Measurements from ENCODE around the gene OTP. TPM values are rescaled to one million over a fixed set of nuclear protein-coding genes. Genes with fewer than 3 reads are reported as not detected.

OTP gene
- total and polyA plus RNA-seq, 2 experiments from 2014 or later = not detected

DNA sequence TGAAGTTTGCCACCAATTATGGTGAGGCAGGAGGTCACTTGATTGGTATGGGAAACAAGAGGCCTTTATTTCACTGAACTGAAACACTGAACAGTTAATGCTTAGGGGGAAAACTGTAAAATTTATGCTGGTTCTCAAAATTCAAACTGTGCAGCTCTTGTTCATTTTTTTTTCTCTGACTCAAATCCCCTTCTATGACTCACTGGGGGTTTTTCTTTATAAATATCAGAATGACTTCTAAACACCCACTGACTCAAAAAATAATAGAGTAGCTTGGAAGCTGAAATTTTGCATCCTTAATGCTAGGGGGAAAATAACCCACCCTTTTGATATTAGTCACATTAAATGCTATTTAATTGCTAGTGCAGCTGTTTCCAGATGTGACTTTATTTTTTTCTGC is 24.1 kb upstream of the OTP start:
- Histone ChIP-seq H3K4me1 (ENCODE audit: low read depth) (no peaks in the 10 kb centered on the region), H3K9me3 (ENCODE audit: low read depth) (no peaks in the 10 kb centered on the region), H3K4me3 (no peak overlapping the region), H3K36me3 (no peaks in the 10 kb centered on the region), H3K27me3 (peaks cover 10% of the 10 kb centered on the region), H3K27ac (no peak overlapping the region)
- TF ChIP-seq, protein P1, sequence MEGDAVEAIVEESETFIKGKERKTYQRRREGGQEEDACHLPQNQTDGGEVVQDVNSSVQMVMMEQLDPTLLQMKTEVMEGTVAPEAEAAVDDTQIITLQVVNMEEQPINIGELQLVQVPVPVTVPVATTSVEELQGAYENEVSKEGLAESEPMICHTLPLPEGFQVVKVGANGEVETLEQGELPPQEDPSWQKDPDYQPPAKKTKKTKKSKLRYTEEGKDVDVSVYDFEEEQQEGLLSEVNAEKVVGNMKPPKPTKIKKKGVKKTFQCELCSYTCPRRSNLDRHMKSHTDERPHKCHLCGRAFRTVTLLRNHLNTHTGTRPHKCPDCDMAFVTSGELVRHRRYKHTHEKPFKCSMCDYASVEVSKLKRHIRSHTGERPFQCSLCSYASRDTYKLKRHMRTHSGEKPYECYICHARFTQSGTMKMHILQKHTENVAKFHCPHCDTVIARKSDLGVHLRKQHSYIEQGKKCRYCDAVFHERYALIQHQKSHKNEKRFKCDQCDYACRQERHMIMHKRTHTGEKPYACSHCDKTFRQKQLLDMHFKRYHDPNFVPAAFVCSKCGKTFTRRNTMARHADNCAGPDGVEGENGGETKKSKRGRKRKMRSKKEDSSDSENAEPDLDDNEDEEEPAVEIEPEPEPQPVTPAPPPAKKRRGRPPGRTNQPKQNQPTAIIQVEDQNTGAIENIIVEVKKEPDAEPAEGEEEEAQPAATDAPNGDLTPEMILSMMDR (IDR thresholded peaks at IDR 0.05; ENCODE audit: low read depth, low read length) = no peak
- no peak for DNase-seq (ENCODE audit: low read depth in 1 of 2, low spot score in 1 of 2)

DNA sequence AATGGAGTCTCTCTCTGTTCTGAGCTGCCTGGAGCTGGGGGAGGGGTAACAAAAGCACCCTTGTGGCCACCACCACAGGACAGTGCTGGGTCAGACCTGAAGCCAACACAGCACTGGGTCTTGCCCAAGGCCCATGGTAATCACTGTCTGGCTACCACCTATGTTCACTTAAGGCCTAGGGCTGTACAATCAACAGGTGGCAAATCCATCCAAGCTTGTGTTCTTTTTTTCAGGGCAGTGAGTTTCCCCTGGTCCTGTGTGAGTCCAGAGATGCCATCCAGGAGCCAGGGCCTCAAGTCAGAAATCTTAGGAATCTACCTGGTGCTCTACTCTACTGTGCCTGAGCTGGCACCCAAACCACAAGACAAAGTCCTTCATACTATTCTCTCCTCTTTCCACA is 20.1 kb upstream of the OTP start:
- no peaks in the 10 kb centered on the region for H3K36me3 ChIP-seq
- TF ChIP-seq, protein P1 (IDR thresholded peaks at IDR 0.05; ENCODE audit: low read depth, low read length) = no peak
- no peaks in the 10 kb centered on the region for H3K4me1 ChIP-seq (ENCODE audit: low read depth)
- H3K4me3 ChIP-seq = no peak overlapping the region
- H3K9me3 ChIP-seq (ENCODE audit: low read depth) = no peaks in the 10 kb centered on the region
- DNase-seq (ENCODE audit: low read depth in 1 of 2, low spot score in 1 of 2) = no peak
- H3K27ac ChIP-seq = no peak overlapping the region
- H3K27me3 ChIP-seq = peaks cover 24% of the 10 kb centered on the region

DNA sequence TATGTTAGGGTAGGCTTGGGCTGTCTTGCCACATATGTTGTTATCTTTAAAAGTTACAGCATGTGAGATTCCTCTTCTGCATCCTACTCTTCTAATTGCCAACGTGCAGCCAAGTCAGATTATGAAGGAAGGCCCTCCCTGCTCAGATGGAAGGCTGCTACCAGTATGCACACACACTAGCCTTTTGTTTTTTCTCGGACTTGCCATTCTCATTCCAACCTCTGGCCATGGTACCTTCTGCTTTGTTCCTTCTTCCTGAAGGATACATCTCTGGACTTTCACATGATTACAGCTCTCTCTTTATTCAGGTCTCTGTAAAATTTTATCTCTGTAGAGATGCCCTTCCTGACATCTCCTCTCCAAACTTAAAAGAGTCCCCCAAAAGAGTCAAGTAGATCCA is 12.8 kb upstream of the OTP start:
- DNase-seq (ENCODE audit: low read depth in 1 of 2, low spot score in 1 of 2) = no peak
- no peaks in the 10 kb centered on the region for H3K36me3 ChIP-seq
- TF ChIP-seq, protein P1 (IDR thresholded peaks at IDR 0.05; ENCODE audit: low read depth, low read length) = no peak
- H3K27me3 ChIP-seq = peaks cover 90% of the 10 kb centered on the region
- H3K4me3 ChIP-seq = no peak overlapping the region
- no peaks in the 10 kb centered on the region for H3K4me1 ChIP-seq (ENCODE audit: low read depth)
- H3K9me3 ChIP-seq (ENCODE audit: low read depth) = no peaks in the 10 kb centered on the region
- H3K27ac ChIP-seq = no peak overlapping the region

DNA sequence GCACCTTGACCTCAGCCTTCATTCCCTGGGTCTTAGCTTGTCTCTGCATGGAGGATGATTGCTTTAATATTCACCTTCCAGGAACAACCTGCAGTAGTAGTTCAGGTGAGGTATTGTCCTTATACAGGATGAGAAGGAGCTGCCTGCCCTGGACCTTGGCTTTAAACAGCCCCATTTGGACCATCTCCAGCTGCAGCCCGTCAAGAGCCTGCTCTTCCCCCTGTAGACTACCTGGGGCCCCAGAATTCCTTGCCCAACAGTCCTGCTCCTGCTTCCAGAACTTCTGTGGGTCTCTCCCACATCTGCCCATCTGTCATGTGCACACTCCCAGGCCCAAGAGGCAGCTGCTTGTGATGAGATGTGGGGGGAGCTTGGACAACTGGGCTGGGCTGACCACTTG is 12.2 kb upstream of the OTP start:
- no peak overlapping the region for H3K4me3 ChIP-seq
- TF ChIP-seq, protein P1 (IDR thresholded peaks at IDR 0.05; ENCODE audit: low read depth, low read length) = no peak
- no peaks in the 10 kb centered on the region for H3K4me1 ChIP-seq (ENCODE audit: low read depth)
- no peak for DNase-seq (ENCODE audit: low read depth in 1 of 2, low spot score in 1 of 2)
- H3K9me3 ChIP-seq (ENCODE audit: low read depth) = no peaks in the 10 kb centered on the region
- H3K36me3 ChIP-seq = no peaks in the 10 kb centered on the region
- peaks cover 97% of the 10 kb centered on the region for H3K27me3 ChIP-seq
- H3K27ac ChIP-seq = no peak overlapping the region

DNA sequence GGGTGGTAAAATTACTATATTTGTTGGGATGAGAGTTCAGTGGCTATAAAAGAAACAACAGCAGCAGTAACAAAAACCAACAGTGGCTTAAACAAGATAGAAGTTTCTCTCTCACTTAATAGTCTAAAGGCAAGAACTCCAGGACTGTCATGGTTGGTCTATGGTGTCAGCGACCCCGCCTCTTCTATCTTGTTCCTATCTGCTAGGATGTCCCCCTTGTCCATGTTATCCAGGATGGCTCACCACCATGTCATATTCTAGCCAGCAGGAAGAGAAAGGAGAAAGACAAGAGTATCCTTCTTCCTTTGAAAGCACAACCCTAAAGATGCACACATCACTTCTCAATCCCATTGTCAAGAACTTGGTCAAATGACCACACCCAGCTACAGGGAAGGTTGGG is 11.3 kb upstream of the OTP start:
- peaks cover 99% of the 10 kb centered on the region for H3K27me3 ChIP-seq
- DNase-seq (ENCODE audit: low read depth in 1 of 2, low spot score in 1 of 2) = no peak
- TF ChIP-seq, protein P1 (IDR thresholded peaks at IDR 0.05; ENCODE audit: low read depth, low read length) = no peak
- no peak overlapping the region for H3K27ac ChIP-seq
- H3K9me3 ChIP-seq (ENCODE audit: low read depth) = no peaks in the 10 kb centered on the region
- no peaks in the 10 kb centered on the region for H3K4me1 ChIP-seq (ENCODE audit: low read depth)
- no peaks in the 10 kb centered on the region for H3K36me3 ChIP-seq
- no peak overlapping the region for H3K4me3 ChIP-seq
